GM19438 (cell line): ENCODE results near the gene CIRBP.
"Not testable (repeated sequence)": the region's sequence is repeated elsewhere in the genome, so short reads cannot be mapped to it uniquely, and the experiment has no call there.

ENCODE experiments used
- ATAC-seq: cut with Tn5 transposase; IDR thresholded peaks from one replicate; pipeline ENCODE4 v1.9.1; 2021; ENCODE audit warnings: low read depth; ENCODE audit not compliant: unreplicated experiment

CIRBP gene

GRCh38 chr19:1241417-1242095, 27.6 kb upstream of the CIRBP start, which contains the start of gene ATP5F1D:
ATP5F1D (plus strand) TSS chr19:1241751; CDS start chr19:1241851, 100 bp downstream.
- no peak for ATAC-seq

GRCh38 chr19:1243768-1244692, 25.1 kb upstream of the CIRBP start:
- no peak for ATAC-seq

- ATAC-seq: no peak
Observed at GRCh38 chr19:1244693-1245451, 24.3 kb upstream of the CIRBP start.

GRCh38 chr19:1245494-1246264, 23.5 kb upstream of the CIRBP start:
- ATAC-seq: no peak

- ATAC-seq: not testable (repeated sequence)
Observed at GRCh38 chr19:1246265-1247087, 22.7 kb upstream of the CIRBP start.

GRCh38 chr19:1247748-1248138, 21.4 kb upstream of the CIRBP start:
- ATAC-seq: no peak

- ATAC-seq: peak; percentile 15
Observed at GRCh38 chr19:1248139-1248785, 20.9 kb upstream of the CIRBP start, which contains the start of gene MIDN. MIDN (plus strand) TSS chr19:1248583; CDS start chr19:1250297, 1,714 bp downstream.

- peak; percentile 24 for ATAC-seq
Observed at GRCh38 chr19:1248786-1249297, 20.3 kb upstream of the CIRBP start.

- peak; percentile 34 for ATAC-seq
Observed at GRCh38 chr19:1249298-1249989, 19.7 kb upstream of the CIRBP start.

GRCh38 chr19:1249990-1250436, 19.1 kb upstream of the CIRBP start:
- no peak for ATAC-seq

- no peak for ATAC-seq
Observed at GRCh38 chr19:1250437-1251260, 18.5 kb upstream of the CIRBP start.

- no peak for ATAC-seq
Observed at GRCh38 chr19:1251330-1252220, 17.6 kb upstream of the CIRBP start.

GRCh38 chr19:1252221-1252820, 16.8 kb upstream of the CIRBP start:
- no peak for ATAC-seq

GRCh38 chr19:1252821-1253513, 16.2 kb upstream of the CIRBP start:
- no peak for ATAC-seq

GRCh38 chr19:1253514-1254080, 15.5 kb upstream of the CIRBP start:
- ATAC-seq: no peak
